ENCODE results near the gene DRD2. TPM values are rescaled to one million over a fixed set of nuclear protein-coding genes. Genes with fewer than 3 reads are reported as not detected.

The DRD2 gene
- total RNA-seq, 1 experiment from 2014 or later: 0.44 TPM

GRCh38 chr11:113411536-113411935 lies 63.7 kb downstream of the DRD2 start:
- Histone ChIP-seq H4K5ac (ENCODE audit: insufficient read length, low read depth, low read length) (no peak overlapping the region), H2BK12ac (ENCODE audit: insufficient read length, low read depth, low read length) (no peak overlapping the region), H3K79me1 (ENCODE audit: insufficient read depth, low read depth, low read length, poor library complexity, severe bottlenecking) (no peaks in the 10 kb centered on the region), H2BK120ac (ENCODE audit: low read depth, low read length, poor library complexity, severe bottlenecking) (no peak overlapping the region), H2BK5ac (ENCODE audit: insufficient read length, low read length) (no peak overlapping the region), H3K4me1 (ENCODE audit: insufficient read depth, low read length) (no peaks in the 10 kb centered on the region), H3K27ac (ENCODE audit: insufficient read length, low read depth, low read length) (no peak overlapping the region), H2AK5ac (ENCODE audit: insufficient read length, low read length) (no peak overlapping the region), H2BK20ac (ENCODE audit: low read depth, low read length, poor library complexity, severe bottlenecking) (no peak overlapping the region), H4K20me1 (ENCODE audit: control insufficient read depth, insufficient read depth, insufficient read length) (no peaks in the 10 kb centered on the region), H4K8ac (replicated peaks; ENCODE audit: insufficient read length, low read depth, low read length) (no peak overlapping the region), H2BK15ac (ENCODE audit: low read depth, low read length) (no peak overlapping the region), H3K27me3 (ENCODE audit: insufficient read depth, low read length) (no peaks in the 10 kb centered on the region), H2AFZ (ENCODE audit: low read length) (no peak overlapping the region), H3K9ac (ENCODE audit: extremely low read depth, insufficient read length, low read length) (no peak overlapping the region), H3K4ac (ENCODE audit: low read depth, low read length) (no peak overlapping the region), H3K4me2 (ENCODE audit: insufficient read depth, insufficient read length, low read length) (no peak overlapping the region), H3K23ac (ENCODE audit: insufficient read length, low read depth, low read length) (no peak overlapping the region), H4K91ac (ENCODE audit: insufficient read length, low read depth, low read length) (no peak overlapping the region), H3K9me3 (ENCODE audit: control insufficient read depth, low read depth, low read length) (no peaks in the 10 kb centered on the region), H3K79me2 (ENCODE audit: insufficient read depth, low read length) (no peaks in the 10 kb centered on the region), H3T11ph (ENCODE audit: low read length) (no peak overlapping the region), H3K56ac (ENCODE audit: insufficient read length, low read depth, low read length) (no peak overlapping the region), H3K14ac (ENCODE audit: insufficient read depth, low read length) (no peak overlapping the region; the same call in 1 of the 2 replicates), H3K18ac (ENCODE audit: insufficient read length, low read depth, low read length) (no peak overlapping the region), H3K23me2 (ENCODE audit: insufficient read length, low read depth, low read length, poor library complexity, severe bottlenecking) (no peaks in the 10 kb centered on the region)
- Mint-ChIP-seq H3K27ac (peak overlapping the region in 1 of 3 experiments; percentile 65; a peak in 1 of 7 replicates), H3K27me3 (ENCODE audit: low read depth) (peaks cover 3% of the 10 kb centered on the region; the same call in 1 of the 2 replicates), H3K36me3 (ENCODE audit: insufficient read depth in 1 of 3, low read depth in 3 of 3) (no peaks in the 10 kb centered on the region), H3K4me3 (no peak overlapping the region), H3K4me1 (peaks cover 3 to 8% of the 10 kb centered on the region in 2 experiments; a peak in 2 of 4 replicates), H3K9me3 (no peaks in the 10 kb centered on the region)
- no CpG with 5 or more reads among the region's 3 CpGs for WGBS (ENCODE audit: extremely low coverage, insufficient read length, low lambda C conversion rate)
- TF ChIP-seq CTCF (conservative IDR thresholded peaks at IDR 0.05): no peak
- no peak for DNase-seq

All from H9 (cell line).